ENCODE results near the gene CCNT2. TPM values are rescaled to one million over a fixed set of nuclear protein-coding genes. Genes with fewer than 3 reads are reported as not detected.
"Not testable (repeated sequence)": the region's sequence is repeated elsewhere in the genome, so short reads cannot be mapped to it uniquely, and the experiment has no call there.

Gene CCNT2
- total RNA-seq, 1 experiment from 2014 or later: 31.9 TPM

- no peaks in the 10 kb centered on the region for H3K4me1 ChIP-seq (replicated peaks)
- H3K27ac ChIP-seq: no peak overlapping the region
- no peaks in the 10 kb centered on the region for H3K27me3 ChIP-seq (replicated peaks)
- DNase-seq (ENCODE audit: low read depth in 1 of 2, low spot score in 2 of 2): no peak
- peaks cover 2% of the 10 kb centered on the region; the same call in 1 of the 2 replicates for H3K9me3 ChIP-seq (replicated peaks)
- H3K4me3 ChIP-seq: no peak overlapping the region
- no peaks in the 10 kb centered on the region for H3K36me3 ChIP-seq
Measured at GRCh38 chr2:134973241-134974138, 54.9 kb downstream of the CCNT2 start.

- no peak overlapping the region for H3K27ac ChIP-seq
- H3K27me3 ChIP-seq (replicated peaks): no peaks in the 10 kb centered on the region
- no peak for DNase-seq (ENCODE audit: low read depth in 1 of 2, low spot score in 2 of 2)
- H3K4me3 ChIP-seq: no peak overlapping the region
- H3K4me1 ChIP-seq (replicated peaks): no peaks in the 10 kb centered on the region
- H3K36me3 ChIP-seq: no peaks in the 10 kb centered on the region
- peaks cover 2% of the 10 kb centered on the region; the same call in 1 of the 2 replicates for H3K9me3 ChIP-seq (replicated peaks)
Measured at GRCh38 chr2:134975281-134976009, 56.8 kb downstream of the CCNT2 start.

- H3K9me3 ChIP-seq (replicated peaks): peaks cover 2% of the 10 kb centered on the region; the same call in 1 of the 2 replicates
- H3K27me3 ChIP-seq (replicated peaks): no peaks in the 10 kb centered on the region
- H3K36me3 ChIP-seq: no peaks in the 10 kb centered on the region
- H3K27ac ChIP-seq: no peak overlapping the region
- no peak for DNase-seq (ENCODE audit: low read depth in 1 of 2, low spot score in 2 of 2)
- H3K4me3 ChIP-seq: no peak overlapping the region
- H3K4me1 ChIP-seq (replicated peaks): no peaks in the 10 kb centered on the region
Measured at GRCh38 chr2:134976074-134976702, 57.6 kb downstream of the CCNT2 start.

GRCh38 chr2:134977104-134977503 is 58.5 kb downstream of the CCNT2 start:
- H3K9me3 ChIP-seq (replicated peaks); H3K4me3 ChIP-seq; DNase-seq (ENCODE audit: low read depth in 1 of 2, low spot score in 2 of 2); H3K27me3 ChIP-seq (replicated peaks); H3K27ac ChIP-seq; H3K4me1 ChIP-seq (replicated peaks); H3K36me3 ChIP-seq: not testable (repeated sequence)

GRCh38 chr2:134979221-134979620 is 60.6 kb downstream of the CCNT2 start:
- H3K36me3 ChIP-seq: no peaks in the 10 kb centered on the region
- H3K4me1 ChIP-seq (replicated peaks): no peaks in the 10 kb centered on the region
- H3K4me3 ChIP-seq: no peak overlapping the region
- no peaks in the 10 kb centered on the region for H3K9me3 ChIP-seq (replicated peaks)
- H3K27ac ChIP-seq: no peak overlapping the region
- DNase-seq (ENCODE audit: low read depth in 1 of 2, low spot score in 2 of 2): no peak
- H3K27me3 ChIP-seq (replicated peaks): no peaks in the 10 kb centered on the region

GRCh38 chr2:134980639-134981038 is 62.0 kb downstream of the CCNT2 start:
- DNase-seq (ENCODE audit: low read depth in 1 of 2, low spot score in 2 of 2): no peak
- Histone ChIP-seq H3K27me3 (replicated peaks) (peaks cover 3% of the 10 kb centered on the region), H3K9me3 (replicated peaks) (no peaks in the 10 kb centered on the region), H3K36me3 (no peaks in the 10 kb centered on the region), H3K4me3 (no peak overlapping the region), H3K4me1 (replicated peaks) (no peaks in the 10 kb centered on the region), H3K27ac (no peak overlapping the region)

- Histone ChIP-seq H3K27me3 (replicated peaks) (peaks cover 17% of the 10 kb centered on the region), H3K4me1 (replicated peaks) (no peaks in the 10 kb centered on the region), H3K36me3 (no peaks in the 10 kb centered on the region), H3K4me3 (no peak overlapping the region), H3K9me3 (replicated peaks) (no peaks in the 10 kb centered on the region), H3K27ac (no peak overlapping the region)
- DNase-seq (ENCODE audit: low read depth in 1 of 2, low spot score in 2 of 2): no peak
Measured at GRCh38 chr2:134982603-134983002, 64.0 kb downstream of the CCNT2 start.

- H3K36me3 ChIP-seq: no peaks in the 10 kb centered on the region
- no peak overlapping the region for H3K4me3 ChIP-seq
- H3K9me3 ChIP-seq (replicated peaks): no peaks in the 10 kb centered on the region
- DNase-seq (ENCODE audit: low read depth in 1 of 2, low spot score in 2 of 2): no peak
- peaks cover 25% of the 10 kb centered on the region for H3K27me3 ChIP-seq (replicated peaks)
- H3K27ac ChIP-seq: no peak overlapping the region
- no peaks in the 10 kb centered on the region for H3K4me1 ChIP-seq (replicated peaks)
Measured at GRCh38 chr2:134985061-134985460, 66.4 kb downstream of the CCNT2 start.

GRCh38 chr2:134988994-134989605 is 70.5 kb downstream of the CCNT2 start:
- no peaks in the 10 kb centered on the region for H3K36me3 ChIP-seq
- H3K4me3 ChIP-seq: no peak overlapping the region
- DNase-seq (ENCODE audit: low read depth in 1 of 2, low spot score in 2 of 2): peak in 1 of 2 experiments; percentile 14
- no peaks in the 10 kb centered on the region for H3K9me3 ChIP-seq (replicated peaks)
- no peak overlapping the region for H3K27ac ChIP-seq
- H3K4me1 ChIP-seq (replicated peaks): no peaks in the 10 kb centered on the region
- H3K27me3 ChIP-seq (replicated peaks): peaks cover 27% of the 10 kb centered on the region

GRCh38 chr2:134999521-134999920 is 80.9 kb downstream of the CCNT2 start:
- no peaks in the 10 kb centered on the region for H3K36me3 ChIP-seq
- H3K4me1 ChIP-seq (replicated peaks): peaks cover 6% of the 10 kb centered on the region
- DNase-seq (ENCODE audit: low read depth in 1 of 2, low spot score in 2 of 2): no peak
- H3K9me3 ChIP-seq (replicated peaks): no peaks in the 10 kb centered on the region
- no peak overlapping the region for H3K4me3 ChIP-seq
- no peaks in the 10 kb centered on the region; the same call in 1 of the 2 replicates for H3K27me3 ChIP-seq (replicated peaks)
- no peak overlapping the region for H3K27ac ChIP-seq

GRCh38 chr2:135002836-135003235 is 84.2 kb downstream of the CCNT2 start:
- no peak overlapping the region for H3K4me3 ChIP-seq
- DNase-seq (ENCODE audit: low read depth in 1 of 2, low spot score in 2 of 2): no peak
- no peaks in the 10 kb centered on the region; the same call in 1 of the 2 replicates for H3K27me3 ChIP-seq (replicated peaks)
- H3K4me1 ChIP-seq (replicated peaks): peaks cover 6% of the 10 kb centered on the region
- no peaks in the 10 kb centered on the region for H3K36me3 ChIP-seq
- no peaks in the 10 kb centered on the region for H3K9me3 ChIP-seq (replicated peaks)
- no peak overlapping the region for H3K27ac ChIP-seq

- no peaks in the 10 kb centered on the region for H3K9me3 ChIP-seq (replicated peaks)
- no peak overlapping the region for H3K4me3 ChIP-seq
- no peak overlapping the region for H3K27ac ChIP-seq
- no peaks in the 10 kb centered on the region; the same call in 1 of the 2 replicates for H3K27me3 ChIP-seq (replicated peaks)
- H3K4me1 ChIP-seq (replicated peaks): peaks cover 6% of the 10 kb centered on the region; the same call in 1 of the 2 replicates
- peak; percentile 73 to 77 for DNase-seq (ENCODE audit: low read depth in 1 of 2, low spot score in 2 of 2)
- no peaks in the 10 kb centered on the region for H3K36me3 ChIP-seq
Measured at GRCh38 chr2:135004005-135004746, 85.6 kb downstream of the CCNT2 start.

- H3K4me1 ChIP-seq (replicated peaks): no peaks in the 10 kb centered on the region
- no peaks in the 10 kb centered on the region for H3K36me3 ChIP-seq
- H3K27ac ChIP-seq: no peak overlapping the region
- DNase-seq (ENCODE audit: low read depth in 1 of 2, low spot score in 2 of 2): no peak
- no peaks in the 10 kb centered on the region; the same call in 1 of the 2 replicates for H3K27me3 ChIP-seq (replicated peaks)
- no peak overlapping the region for H3K4me3 ChIP-seq
- H3K9me3 ChIP-seq (replicated peaks): no peaks in the 10 kb centered on the region
Measured at GRCh38 chr2:135005753-135006152, 87.1 kb downstream of the CCNT2 start.

Measured in SJSA1 (cell line).